SK-N-SH treated with all-trans-retinoic acid at 6 μM for 48 hours (cell line): ENCODE measurements around the gene FNDC8.

ENCODE experiments used
- ARNTL ChIP-seq: fragments of 450-650 bp; formaldehyde crosslinking; IDR thresholded peaks from 2 replicates; pipeline ENCODE4 v1.5.0; 2020; ENCODE audit warnings: low read depth, mild to moderate bottlenecking, moderate library complexity, borderline replicate concordance
- GLIS3 ChIP-seq: fragments of 250-450 bp; sonication (Bioruptor Pico); IDR thresholded peaks from 2 replicates; pipeline ENCODE4 v1.5.0; 2020; ENCODE audit warnings: mild to moderate bottlenecking, moderate library complexity
- OSR1 ChIP-seq: fragments of 250-450 bp; sonication (Bioruptor Pico); IDR thresholded peaks from 2 replicates; pipeline ENCODE4 v1.8.0; 2022; ENCODE audit warnings: moderate library complexity, mild to moderate bottlenecking, inconsistent platforms
- ZFP3 ChIP-seq: fragments of 250-450 bp; sonication (Bioruptor Pico); IDR thresholded peaks from 2 replicates; pipeline ENCODE4 v1.5.0; 2020; ENCODE audit warnings: mild to moderate bottlenecking, moderate library complexity

DNA sequence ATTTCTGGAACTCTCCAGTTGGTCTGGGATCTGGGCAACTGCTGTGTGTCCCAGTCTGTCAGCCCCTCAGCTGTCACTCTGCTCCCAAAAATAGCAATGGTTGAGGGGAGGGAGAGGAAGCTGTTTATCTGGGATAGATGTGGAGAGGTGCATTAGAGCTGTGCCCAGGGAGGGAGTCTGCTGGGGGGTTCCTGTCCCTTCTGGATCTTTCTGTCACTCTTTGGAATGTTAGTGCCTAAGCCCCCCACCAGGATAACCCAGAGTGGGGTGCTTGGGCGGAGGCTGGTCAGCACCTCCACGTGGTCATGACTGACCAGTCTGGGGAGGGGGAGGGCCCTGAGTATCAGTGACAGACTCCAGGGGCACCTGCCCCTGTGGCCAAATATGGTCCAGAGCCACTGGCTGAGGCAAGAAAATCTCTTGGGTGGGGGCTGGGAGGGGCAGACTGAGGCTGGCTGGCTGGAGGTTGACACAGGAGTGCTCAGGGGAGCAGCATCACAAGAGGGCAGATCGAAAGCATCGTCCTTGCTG is 26.0 kb downstream of the FNDC8 start, which contains the start of gene UNC45B:
- TF ChIP-seq ARNTL (CRISPR knock-in tag) (no peak), OSR1 (CRISPR knock-in tag) (no peak), GLIS3 (CRISPR knock-in tag) (no peak), ZFP3 (CRISPR knock-in tag) (no peak)
